ENCODE data around the gene CCDC148.

The CCDC148 gene

GRCh38 chr2:158499383-158499782, 42.8 kb upstream of the CCDC148 start:
- TF ChIP-seq NFIC (IDR thresholded peaks at IDR 0.05) (no peak), TEAD4 (IDR thresholded peaks at IDR 0.05) (no peak), TCF12 (IDR thresholded peaks at IDR 0.05; ENCODE audit: low read depth) (no peak), EGR1 (IDR thresholded peaks at IDR 0.05) (no peak), USF1 (IDR thresholded peaks at IDR 0.05) (no peak), ZBTB7A (IDR thresholded peaks at IDR 0.05; ENCODE audit: low read depth) (no peak), TAF1 (IDR thresholded peaks at IDR 0.05; ENCODE audit: low read depth) (no peak), REST (IDR thresholded peaks at IDR 0.05; ENCODE audit: low read depth) (no peak), CEBPB (IDR thresholded peaks at IDR 0.05) (no peak), FOXM1 (IDR thresholded peaks at IDR 0.05; ENCODE audit: borderline replicate concordance, low read depth) (no peak), MAX (IDR thresholded peaks at IDR 0.05) (no peak), RAD21 (IDR thresholded peaks at IDR 0.05; ENCODE audit: low read depth) (no peak), EP300 (IDR thresholded peaks at IDR 0.05; ENCODE audit: borderline replicate concordance) (no peak), CREB1 (IDR thresholded peaks at IDR 0.05; ENCODE audit: low read depth) (no peak), YY1 (IDR thresholded peaks at IDR 0.05; ENCODE audit: low read depth) (no peak)

- TF ChIP-seq YY1 (IDR thresholded peaks at IDR 0.05; ENCODE audit: low read depth) (no peak), CREB1 (IDR thresholded peaks at IDR 0.05; ENCODE audit: low read depth) (no peak), NFIC (IDR thresholded peaks at IDR 0.05) (no peak), EP300 (IDR thresholded peaks at IDR 0.05; ENCODE audit: borderline replicate concordance) (no peak), FOXM1 (IDR thresholded peaks at IDR 0.05; ENCODE audit: borderline replicate concordance, low read depth) (no peak), ZBTB7A (IDR thresholded peaks at IDR 0.05; ENCODE audit: low read depth) (no peak), CEBPB (IDR thresholded peaks at IDR 0.05) (no peak), RAD21 (IDR thresholded peaks at IDR 0.05; ENCODE audit: low read depth) (no peak), TCF12 (IDR thresholded peaks at IDR 0.05; ENCODE audit: low read depth) (no peak), USF1 (IDR thresholded peaks at IDR 0.05) (no peak), REST (IDR thresholded peaks at IDR 0.05; ENCODE audit: low read depth) (no peak), EGR1 (IDR thresholded peaks at IDR 0.05) (no peak), TEAD4 (IDR thresholded peaks at IDR 0.05) (no peak), MAX (IDR thresholded peaks at IDR 0.05) (no peak), TAF1 (IDR thresholded peaks at IDR 0.05; ENCODE audit: low read depth) (no peak)
Measured at GRCh38 chr2:158498749-158499136, 42.2 kb upstream of the CCDC148 start.

- TF ChIP-seq EGR1 (IDR thresholded peaks at IDR 0.05) (no peak), NFIC (IDR thresholded peaks at IDR 0.05) (no peak), REST (IDR thresholded peaks at IDR 0.05; ENCODE audit: low read depth) (no peak), MAX (IDR thresholded peaks at IDR 0.05) (no peak), FOXM1 (IDR thresholded peaks at IDR 0.05; ENCODE audit: borderline replicate concordance, low read depth) (no peak), USF1 (IDR thresholded peaks at IDR 0.05) (no peak), CEBPB (IDR thresholded peaks at IDR 0.05) (no peak), RAD21 (IDR thresholded peaks at IDR 0.05; ENCODE audit: low read depth) (no peak)
Measured at GRCh38 chr2:158498043-158498748, 41.6 kb upstream of the CCDC148 start.

Measured in Ishikawa (cell line).